HG03439 (cell line): ENCODE results near the gene MOV10L1.
"Not testable (repeated sequence)": the region's sequence is repeated elsewhere in the genome, so short reads cannot be mapped to it uniquely, and the experiment has no call there.

Experiments used
- ATAC-seq: cut with Tn5 transposase; IDR thresholded peaks from one replicate; pipeline ENCODE4 v1.9.1; 2021; ENCODE audit warnings: mild to moderate bottlenecking, moderate library complexity; ENCODE audit not compliant: unreplicated experiment

The MOV10L1 gene

DNA sequence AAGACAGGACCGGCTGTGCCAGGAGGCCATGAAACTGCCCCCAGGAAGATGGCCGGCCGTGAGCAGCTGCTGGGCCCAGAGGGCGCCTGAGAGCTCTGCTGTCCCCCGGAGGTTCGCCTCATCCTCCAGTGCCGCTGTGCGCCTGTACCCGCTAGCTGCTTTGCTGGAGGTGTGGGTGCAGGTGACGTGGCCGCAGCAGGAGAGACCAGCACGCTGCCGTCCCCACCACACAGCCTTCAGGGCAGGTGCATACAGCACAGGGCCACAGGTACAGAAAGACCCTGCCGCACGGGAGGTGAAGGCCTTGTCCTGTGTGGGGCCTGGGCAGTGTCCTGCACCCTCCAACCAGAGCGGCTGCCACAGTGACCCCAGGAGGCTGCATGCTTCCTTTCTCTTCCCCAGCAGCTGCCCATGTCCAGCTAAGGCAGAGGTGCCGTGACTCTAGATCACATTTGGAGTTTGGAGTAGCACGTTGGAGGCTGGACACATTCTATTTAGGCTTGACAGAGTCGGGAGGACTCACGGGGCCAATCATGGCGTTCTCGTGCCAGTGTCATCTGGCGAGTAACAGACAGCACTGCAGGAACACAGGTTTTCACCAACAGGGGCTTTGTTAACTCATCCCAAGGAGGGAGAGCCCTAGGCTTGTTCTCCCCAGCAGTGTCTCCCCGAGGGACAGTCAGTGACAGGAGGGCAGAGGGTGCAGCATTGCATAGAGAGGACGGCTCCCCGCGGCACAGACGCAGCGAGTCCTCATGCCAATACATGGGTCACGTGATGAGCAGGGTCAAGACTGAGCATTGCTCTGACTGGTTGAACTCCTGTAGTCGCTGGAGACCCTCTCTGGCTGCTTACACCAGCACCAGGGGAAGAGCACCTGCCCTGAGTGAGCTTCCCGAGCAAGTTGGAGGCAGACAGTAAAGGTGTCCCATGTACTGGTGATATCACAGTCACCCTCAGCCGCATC lies 62.0 kb downstream of the MOV10L1 start:
- no peak for ATAC-seq

- ATAC-seq: no peak
Observed at GRCh38 chr22:50153056-50153755, 63.4 kb downstream of the MOV10L1 start.

GRCh38 chr22:50153756-50154140 lies 63.9 kb downstream of the MOV10L1 start:
- no peak for ATAC-seq

- no peak for ATAC-seq
Observed at GRCh38 chr22:50157709-50158375, 68.0 kb downstream of the MOV10L1 start.

GRCh38 chr22:50160947-50161346 lies 71.1 kb downstream of the MOV10L1 start:
- ATAC-seq: no peak

DNA sequence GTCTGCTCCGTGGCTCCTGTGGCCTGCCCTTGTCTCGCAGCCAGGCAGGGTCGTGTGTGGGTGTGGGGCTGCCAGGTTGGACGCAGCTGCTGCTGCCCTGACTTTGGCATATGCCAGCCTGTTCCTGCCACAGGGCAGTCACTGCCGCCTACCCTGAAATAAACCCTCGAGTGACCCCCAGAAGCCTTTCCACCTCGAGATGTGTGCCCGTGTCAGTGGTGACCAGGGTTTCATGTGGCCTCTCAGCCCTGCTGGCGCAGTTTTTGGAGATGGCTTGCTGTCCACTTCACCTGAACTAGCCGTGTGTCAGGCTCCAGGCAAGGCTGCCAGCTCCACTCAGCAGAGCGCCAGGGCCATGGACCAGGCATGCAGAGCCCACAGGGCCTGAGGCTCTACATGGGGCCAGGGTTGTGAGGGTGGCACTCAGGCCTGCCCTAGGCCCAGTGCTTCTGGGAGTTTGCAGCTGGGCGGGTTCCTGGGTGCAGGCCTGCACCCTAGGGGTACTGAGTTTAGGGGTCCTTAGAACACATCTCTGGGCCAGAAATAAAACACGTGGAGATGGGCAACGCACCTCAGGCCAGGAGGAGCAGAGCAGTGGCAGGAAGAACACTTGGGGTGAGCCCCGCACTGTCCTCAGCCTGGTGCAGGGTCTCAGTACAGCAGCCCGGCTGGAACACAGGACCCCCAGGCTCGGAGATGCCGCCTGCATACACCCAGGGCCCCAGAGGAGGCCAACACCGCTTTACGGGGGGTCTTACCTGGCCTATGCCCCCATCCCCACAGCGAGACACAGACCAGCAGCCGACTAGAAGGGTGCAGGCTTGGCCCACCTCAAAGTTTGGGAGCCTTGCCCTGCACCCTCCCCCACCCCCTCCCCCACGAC lies 71.9 kb downstream of the MOV10L1 start:
- ATAC-seq: no peak

- ATAC-seq: no peak
Observed at GRCh38 chr22:50162391-50162956, 72.7 kb downstream of the MOV10L1 start.

DNA sequence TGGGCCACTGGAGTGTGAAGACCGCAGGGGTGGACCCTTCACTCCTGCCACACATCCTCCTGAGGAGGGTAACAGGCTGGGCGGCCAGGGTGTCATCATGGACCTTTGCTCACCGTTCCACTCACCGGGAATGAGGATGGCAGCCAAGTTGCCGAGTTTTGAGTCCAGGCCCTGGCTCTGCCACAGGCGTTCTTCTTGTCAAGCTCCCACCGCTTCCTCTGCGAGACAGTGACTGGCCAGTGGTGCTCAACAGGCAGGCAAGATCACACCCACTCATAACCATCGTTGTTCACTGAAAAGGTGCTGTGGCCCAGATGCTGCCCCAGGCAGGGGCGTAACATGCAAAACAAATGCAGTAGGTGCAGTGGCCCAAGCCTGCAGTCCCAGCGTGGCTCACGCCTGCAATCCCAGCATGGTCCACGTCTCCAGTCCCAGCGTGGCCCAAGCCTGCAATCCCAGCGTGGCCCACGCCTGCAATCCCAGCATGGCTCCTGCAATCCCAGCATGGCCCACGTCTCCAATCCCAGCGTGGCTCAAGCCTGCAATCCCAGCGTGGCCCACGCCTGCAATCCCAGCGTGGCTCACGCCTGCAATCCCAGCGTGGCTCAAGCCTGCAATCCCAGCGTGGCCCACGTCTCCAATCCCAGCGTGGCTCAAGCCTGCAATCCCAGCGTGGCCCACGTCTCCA lies 75.8 kb downstream of the MOV10L1 start:
- ATAC-seq: no peak

- no peak for ATAC-seq
Observed at GRCh38 chr22:50167689-50168489, 78.1 kb downstream of the MOV10L1 start.

GRCh38 chr22:50168490-50169180 lies 78.8 kb downstream of the MOV10L1 start:
- not testable (repeated sequence) for ATAC-seq

DNA sequence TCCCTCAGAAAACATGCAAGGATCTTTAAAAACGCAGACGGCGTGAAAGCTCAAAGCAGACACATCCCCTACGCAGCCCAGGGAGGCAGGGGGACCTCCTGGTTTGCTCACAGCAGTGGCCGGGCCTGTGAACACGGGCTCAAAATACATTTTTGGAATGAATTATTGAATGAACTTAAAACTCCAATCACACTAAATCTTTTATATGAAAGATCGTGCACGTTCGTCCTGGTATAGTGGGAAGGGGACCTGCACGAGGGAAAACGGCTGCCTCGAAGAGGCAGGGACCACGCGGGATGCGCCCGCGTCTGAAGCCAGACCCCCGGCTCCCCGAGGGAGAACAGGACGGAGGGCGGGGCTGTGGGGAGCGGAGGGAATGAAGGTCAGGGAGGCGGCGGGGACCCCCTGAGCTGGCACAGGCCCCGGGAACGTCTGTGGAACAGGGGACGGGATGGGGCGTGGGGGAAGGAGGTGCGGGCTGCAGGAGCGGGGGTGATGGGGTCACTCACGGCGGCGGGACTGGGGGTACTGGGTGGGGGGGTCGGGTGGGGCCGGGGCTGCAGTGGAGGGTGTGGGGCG lies 79.5 kb downstream of the MOV10L1 start:
- ATAC-seq: no peak

GRCh38 chr22:50169774-50170341 lies 80.1 kb downstream of the MOV10L1 start:
- ATAC-seq: no peak

GRCh38 chr22:50170453-50171318 lies 80.9 kb downstream of the MOV10L1 start, which contains the start of gene PANX2:
Gene PANX2 (plus strand): TSS chr22:50170731. CDS start chr22:50170731, 0 bp downstream.
- no peak for ATAC-seq

DNA sequence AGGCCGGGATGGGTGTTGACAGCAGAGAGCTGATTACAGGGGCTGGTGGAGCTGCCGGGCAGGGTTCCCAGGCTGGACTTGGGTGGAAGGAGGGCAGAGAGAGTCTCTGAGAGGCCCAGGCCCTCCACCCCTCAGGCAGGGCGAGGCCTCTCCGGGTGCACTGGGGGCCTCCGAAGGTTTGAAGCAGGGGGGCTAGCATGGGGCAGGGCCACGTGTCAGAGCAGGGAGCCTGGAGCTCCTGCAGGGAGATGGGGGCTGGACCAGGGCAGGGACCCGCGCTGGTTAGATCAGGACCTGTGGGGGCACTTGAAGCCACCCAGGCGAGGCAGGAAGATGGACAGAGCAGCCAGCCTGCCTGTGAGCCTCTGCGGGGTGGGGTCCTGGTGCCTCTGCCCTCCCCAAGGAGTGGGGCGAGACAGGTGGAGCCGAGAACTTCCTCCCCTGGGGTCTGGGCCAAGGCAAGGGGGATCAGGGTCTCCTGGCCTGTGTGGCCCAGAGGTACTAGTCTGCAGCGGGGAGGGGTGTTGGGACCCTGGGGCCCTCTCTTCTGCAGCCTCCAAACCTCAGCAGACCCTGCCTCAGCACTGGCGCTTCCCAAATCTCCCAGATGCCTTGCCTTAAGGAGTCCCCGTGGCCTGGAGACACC lies 81.6 kb downstream of the MOV10L1 start:
- no peak for ATAC-seq

GRCh38 chr22:50171965-50172421 lies 82.2 kb downstream of the MOV10L1 start:
- no peak for ATAC-seq
